ENCODE measurements around the gene R3HCC1L.

DNA sequence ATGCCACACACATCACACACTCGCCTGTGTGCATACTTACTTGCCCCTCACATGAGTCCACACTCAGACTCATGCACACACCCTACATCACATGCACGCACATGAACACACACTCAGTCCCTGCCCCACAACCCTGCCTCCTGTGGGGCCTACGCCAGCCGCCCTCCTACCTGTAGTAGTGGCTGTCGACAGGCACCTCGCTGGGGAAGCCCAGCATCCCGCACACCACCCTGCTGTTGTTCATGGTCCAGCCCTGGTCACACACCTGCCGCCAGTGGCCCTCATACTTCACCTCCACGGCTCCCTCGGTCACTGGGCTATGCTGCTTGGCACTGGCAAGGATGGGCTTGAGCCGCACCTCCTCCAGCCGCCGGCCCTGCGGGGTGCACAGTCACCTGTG lies 126.3 kb downstream of the R3HCC1L start:
- TF ChIP-seq, protein P1, sequence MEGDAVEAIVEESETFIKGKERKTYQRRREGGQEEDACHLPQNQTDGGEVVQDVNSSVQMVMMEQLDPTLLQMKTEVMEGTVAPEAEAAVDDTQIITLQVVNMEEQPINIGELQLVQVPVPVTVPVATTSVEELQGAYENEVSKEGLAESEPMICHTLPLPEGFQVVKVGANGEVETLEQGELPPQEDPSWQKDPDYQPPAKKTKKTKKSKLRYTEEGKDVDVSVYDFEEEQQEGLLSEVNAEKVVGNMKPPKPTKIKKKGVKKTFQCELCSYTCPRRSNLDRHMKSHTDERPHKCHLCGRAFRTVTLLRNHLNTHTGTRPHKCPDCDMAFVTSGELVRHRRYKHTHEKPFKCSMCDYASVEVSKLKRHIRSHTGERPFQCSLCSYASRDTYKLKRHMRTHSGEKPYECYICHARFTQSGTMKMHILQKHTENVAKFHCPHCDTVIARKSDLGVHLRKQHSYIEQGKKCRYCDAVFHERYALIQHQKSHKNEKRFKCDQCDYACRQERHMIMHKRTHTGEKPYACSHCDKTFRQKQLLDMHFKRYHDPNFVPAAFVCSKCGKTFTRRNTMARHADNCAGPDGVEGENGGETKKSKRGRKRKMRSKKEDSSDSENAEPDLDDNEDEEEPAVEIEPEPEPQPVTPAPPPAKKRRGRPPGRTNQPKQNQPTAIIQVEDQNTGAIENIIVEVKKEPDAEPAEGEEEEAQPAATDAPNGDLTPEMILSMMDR (IDR thresholded peaks at IDR 0.05): no peak
- no peak for TF ChIP-seq POLR2A (IDR thresholded peaks at IDR 0.05)

Measured in Peyer's patch (tissue), 4 donors.